Endothelial cell of hepatic sinusoid (primary cell): Measurements from ENCODE around the gene ZNF322.

Experiments
- in situ Hi-C: cut with HindIII; loops from 2 replicates; pipeline ENCODE4 v1.10.0; 2017; ENCODE audit warnings: low sequenced_read_pairs

Gene ZNF322

DNA sequence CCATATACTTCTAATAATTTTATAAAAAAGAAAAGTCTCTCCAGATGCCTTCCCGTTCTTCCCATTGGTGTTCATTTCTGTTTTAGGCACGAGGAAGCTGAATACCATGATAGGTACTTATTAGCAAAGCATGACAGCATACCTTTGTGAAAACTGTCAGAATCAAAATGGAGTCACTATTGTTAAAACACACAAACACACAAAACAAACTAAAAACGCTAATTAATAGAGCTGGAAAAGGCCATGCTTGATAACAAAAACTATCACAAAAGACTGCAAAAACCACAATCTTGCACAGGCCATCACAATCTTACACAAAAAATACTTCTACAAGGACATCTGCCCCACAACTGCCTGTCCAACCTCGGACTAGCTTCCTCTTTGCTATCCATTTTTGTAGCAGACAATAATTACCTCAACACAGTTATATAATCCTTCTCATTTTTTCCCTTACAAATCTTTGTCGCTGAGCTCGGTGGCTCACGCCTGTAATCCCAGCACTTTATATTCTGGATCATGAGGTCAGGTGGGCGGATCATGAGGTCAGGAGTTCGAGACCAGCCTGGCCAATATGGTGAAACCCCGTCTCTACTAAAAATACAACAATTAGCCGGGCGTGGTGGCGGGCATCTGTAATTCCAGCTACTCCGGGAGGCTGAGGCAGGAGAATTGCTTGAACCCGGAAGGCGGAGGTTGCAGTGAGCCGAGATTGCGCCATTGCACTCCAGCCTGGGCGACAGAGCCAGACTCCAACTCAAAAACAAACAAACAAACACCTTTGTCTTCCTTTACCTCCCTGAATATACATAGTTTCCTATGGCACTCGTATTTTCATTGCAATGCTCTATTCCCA, 66.0 kb downstream of the ZNF322 start:
- in situ Hi-C loops, result loop anchor here (5.0 kb wide), 1 partner anchor 51 kb away; no protein-coding TSS in a partner anchor

GRCh38 chr6:26592649-26593048, 66.9 kb downstream of the ZNF322 start:
- in situ Hi-C loops, result loop anchor here (5.0 kb wide), 1 partner anchor 50 kb away; no protein-coding TSS in a partner anchor

DNA sequence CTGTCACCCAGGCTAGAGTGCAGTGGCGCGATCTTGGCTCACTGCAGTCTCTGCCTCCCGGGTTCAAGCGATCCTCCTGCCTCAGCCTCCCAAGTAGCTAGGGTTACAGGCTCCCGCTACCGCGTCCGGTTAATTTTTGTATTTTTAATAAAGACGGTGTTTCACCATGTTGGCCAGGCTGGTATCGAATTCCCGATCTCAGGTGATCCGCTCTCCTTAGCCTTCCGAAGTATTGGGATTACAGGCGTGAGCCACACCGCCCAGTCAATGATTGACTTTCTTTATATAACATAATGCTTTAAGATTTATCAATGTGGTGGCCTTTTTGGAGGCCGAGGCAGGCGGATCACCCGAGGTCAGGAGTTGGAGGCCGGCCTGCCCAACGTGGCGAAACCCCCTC, 70.6 kb downstream of the ZNF322 start:
- in situ Hi-C loops, result no loop called here
